GM12878 (cell line): ENCODE measurements around the gene MAGEB1. TPM values are rescaled to one million over a fixed set of nuclear protein-coding genes. Genes with fewer than 3 reads are reported as not detected.

ENCODE experiments used
- ATAC-seq: fragments of 200-7000 bp; cut with Tn5 transposase; 3 replicates; pipeline ENCODE4 v1.9.1; 2020; ENCODE audit warnings: mild to moderate bottlenecking, moderate library complexity
- BruUV-seq: library from RNA; stranded (reverse); fragments of 400-500 nt; replicated peaks from 2 replicates; lab custom pipeline; 2021; lab: Mats Ljungman, UMichigan
- CTCF ChIA-PET: fragments of 300-600 bp; sonication (Branson Sonifier 250); formaldehyde crosslinking; extraction: SDS; loops from one replicate; lab custom pipeline; 2021; ENCODE audit warnings: inconsistent platforms; lab: Yijun Ruan, JAX
- POLR2A ChIA-PET: fragments of 350-600 bp; formaldehyde crosslinking; extraction: SDS; loops from one replicate; lab custom pipeline; 2021; ENCODE audit warnings: inconsistent platforms; lab: Charles Lee
- RAD21 ChIA-PET: fragments of 300-600 bp; sonication (Branson Sonifier 250); formaldehyde crosslinking; loops from one replicate; lab custom pipeline; 2023; ENCODE audit warnings: antibody characterized with exemption; ENCODE audit not compliant: unreplicated experiment; lab: Charles Lee
- SMC1A ChIA-PET: fragments of 300-600 bp; sonication (Branson Sonifier 250); formaldehyde crosslinking; loops from one replicate; lab custom pipeline; 2023; ENCODE audit not compliant: unreplicated experiment, uncharacterized antibody; lab: Charles Lee
- DNase-seq: peaks from one replicate; pipeline ENCODE4 v3.0.0-alpha.2; 2011; ENCODE audit warnings: low read depth, low spot score
- FAIRE-seq: peaks from 3 replicates; lab custom pipeline; 2011; peaks lifted over from hg19 to GRCh38; lab: Jason Lieb, UNC
- H2AFZ ChIP-seq: 2 replicates; pipeline ENCODE4 v1.6.0; 2011; ENCODE audit warnings: low read depth, low read length, control low read depth; ENCODE audit not compliant: control insufficient read depth
- H3K27ac ChIP-seq: 2 replicates; pipeline ENCODE4 v1.5.1; 2011; ENCODE audit warnings: control low read depth; ENCODE audit not compliant: control insufficient read depth, insufficient read depth
- H3K27me3 ChIP-seq, 2 experiments: replicated peaks in 1 of 2; 2 replicates each; pipeline versions ENCODE4 v1.6.0 to v1.6.1; 2011; ENCODE audit warnings: low read length in 1 of 2; ENCODE audit not compliant: control insufficient read depth in 2 of 2, insufficient read depth in 2 of 2
- H3K36me3 ChIP-seq, 2 experiments: 2 replicates each; pipeline ENCODE4 v1.5.1; 2011; ENCODE audit warnings: low read length in 1 of 2; ENCODE audit not compliant: control insufficient read depth in 2 of 2, insufficient read depth in 2 of 2
- H3K4me1 ChIP-seq: 2 replicates; pipeline ENCODE4 v1.6.1; 2011; ENCODE audit warnings: mild to moderate bottlenecking, low read length, moderate library complexity, mixed read lengths; ENCODE audit not compliant: control insufficient read depth, insufficient read depth
- H3K4me2 ChIP-seq: 2 replicates; pipeline ENCODE4 v1.6.0; 2011; ENCODE audit warnings: control low read depth; ENCODE audit not compliant: control insufficient read depth, insufficient read depth
- H3K4me3 ChIP-seq: fragments of 200-600 bp; sonication (generic); 2 replicates; pipeline ENCODE4 v1.5.1; 2016
- H3K79me2 ChIP-seq: 2 replicates; pipeline ENCODE4 v1.6.0; 2011; ENCODE audit warnings: low read length; ENCODE audit not compliant: control insufficient read depth, insufficient read depth
- H3K9ac ChIP-seq: 2 replicates; pipeline ENCODE4 v1.8.0; 2011; ENCODE audit warnings: low read length, control low read depth, mixed read lengths; ENCODE audit not compliant: control insufficient read depth, insufficient read depth
- H3K9me3 ChIP-seq: replicated peaks from 3 replicates; pipeline ENCODE4 v1.5.1; 2011; ENCODE audit warnings: mild to moderate bottlenecking, low read length; ENCODE audit not compliant: control insufficient read depth, insufficient read depth
- H4K20me1 ChIP-seq: 2 replicates; pipeline ENCODE4 v1.6.0; 2011; ENCODE audit not compliant: control insufficient read depth, insufficient read depth
- GATAD2B ChIP-seq: fragments of 450-650 bp; conservative IDR thresholded peaks from 2 replicates; pipeline ENCODE4 v1.6.1; 2017; ENCODE audit warnings: low read depth, mild to moderate bottlenecking, moderate library complexity
- MEF2B ChIP-seq: fragments of 450-650 bp; IDR thresholded peaks from 2 replicates; pipeline ENCODE4 v1.6.1; 2018; ENCODE audit warnings: mild to moderate bottlenecking, moderate library complexity; ENCODE audit not compliant: partially characterized antibody, poor library complexity, severe bottlenecking
- NRF1 ChIP-seq: conservative IDR thresholded peaks from 2 replicates; pipeline ENCODE4 v1.6.1; 2011; ENCODE audit warnings: mild to moderate bottlenecking, low read depth, low read length, improper control_type of control experiment
- RUNX3 ChIP-seq: IDR thresholded peaks from 2 replicates; pipeline ENCODE4 v1.6.1; 2012; ENCODE audit warnings: low read length, inconsistent platforms
- SPI1 ChIP-seq: IDR thresholded peaks from 2 replicates; pipeline ENCODE4 v1.6.1; 2011; ENCODE audit warnings: low read depth, mild to moderate bottlenecking, low read length, moderate library complexity, borderline replicate concordance; ENCODE audit not compliant: insufficient read depth
- WGBS: methylation state at CpG from one replicate; pipeline ENCODE4 v1.1.6; 2016; ENCODE audit warnings: low lambda C conversion rate; ENCODE audit not compliant: insufficient replicate concordance, insufficient coverage; ENCODE audit errors: missing lambda C conversion rate; 5-methylcytosine and 5-hydroxymethylcytosine counted together
- in situ Hi-C: fragments of 300-500 bp; cut with MboI; formaldehyde crosslinking; loops from 9 replicates; pipeline ENCODE4 v1.14.3; 2018; ENCODE audit warnings: mixed read lengths
- intact Hi-C: fragments of 100-400 bp; cut with micrococcal nuclease; formaldehyde crosslinking; loops from one replicate; pipeline ENCODE4 v1.14.2; 2022; ENCODE audit not compliant: unreplicated experiment
- polyA plus RNA-seq, 11 experiments: library from polyadenylated mRNA; depleted of rRNA in 4 of 11; unstranded in 6 of 11; stranded (reverse) in 5 of 11; fragments of >200 nt; fragmentation: Nextera tagmentation in 4 of 11; fragmentation: Illumina TruSeq in 1 of 11; extraction: Ambion mirVana in 4 of 11; extraction: Trizol in 1 of 11; gene quantifications; 1 replicate in 1 of 11; 2 replicates in 10 of 11; pipeline versions ENCODE4 v1.2.1 to v1.2.3, GENCODE V29; 2011 to 2016; ENCODE audit warnings: inconsistent platforms in 2 of 11, missing spikeins in 2 of 11, low read depth in 1 of 11
- total RNA-seq, 4 experiments: library from RNA; depleted of rRNA in 3 of 4; stranded (reverse); fragments of >200 nt in 3 of 4; fragmentation: Illumina TruSeq in 1 of 4; extraction: Trizol in 1 of 4; gene quantifications; 2 replicates each; pipeline versions ENCODE4 v1.2.1 to v1.2.3, GENCODE V29; 2013 to 2021
- TF ChIP-seq, protein P1 (sequence below): fragments of 450-650 bp; formaldehyde crosslinking; IDR thresholded peaks from 2 replicates; pipeline ENCODE4 v1.4.0; 2022; ENCODE audit warnings: mild to moderate bottlenecking, moderate library complexity
- TF ChIP-seq, protein P2 (sequence below), 3 experiments: IDR thresholded peaks in 2 of 3; conservative IDR thresholded peaks in 1 of 3; 2 replicates each; pipeline ENCODE4 v1.5.1; 2011; ENCODE audit warnings: low read depth in 3 of 3, low read length in 3 of 3, mild to moderate bottlenecking in 3 of 3, control low read depth in 2 of 3, moderate library complexity in 2 of 3, inconsistent platforms in 1 of 3, mixed read lengths in 1 of 3; ENCODE audit not compliant: control insufficient read depth in 2 of 3, insufficient read depth in 1 of 3; ENCODE audit errors: extremely low read depth in 1 of 3
- TF ChIP-seq, protein P3 (sequence below): IDR thresholded peaks from 2 replicates; pipeline ENCODE4 v1.6.1; 2011; ENCODE audit warnings: low read depth, mild to moderate bottlenecking, low read length, moderate library complexity, borderline replicate concordance; ENCODE audit errors: extremely low read depth

Gene MAGEB1
- total and polyA plus RNA-seq, 10 of the 15 experiments (the other 5 are each of a cell fraction or from before 2014, with no cell fraction given), result 0.04 to 0.06 TPM; not detected in 8

DNA sequence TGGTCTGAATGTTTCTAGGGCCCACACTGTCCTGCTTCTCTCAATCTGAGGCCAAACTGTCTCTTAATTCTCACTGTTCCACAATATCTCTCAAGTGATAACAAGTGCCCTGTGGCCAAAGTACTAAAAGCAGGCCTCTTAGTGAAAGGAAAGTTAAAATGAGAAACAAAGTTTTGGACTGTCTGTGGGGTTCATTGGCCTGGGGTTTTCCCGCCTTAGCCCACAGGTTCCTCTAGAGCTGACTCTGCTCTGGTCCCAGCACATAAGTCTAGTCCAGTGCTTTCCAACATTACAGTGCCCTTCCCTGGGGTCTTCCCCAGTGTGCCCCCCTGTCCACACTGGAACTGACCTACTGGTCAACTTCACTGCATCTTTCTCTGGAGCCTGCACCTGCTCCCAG is 6.3 kb downstream of the MAGEB1 start:
- DNase-seq (peak; percentile 8), ATAC-seq (peak; percentile 81), FAIRE-seq (no peak)
- H3K27ac ChIP-seq, result no peak overlapping the region
- H4K20me1 ChIP-seq, result no peaks in the 10 kb centered on the region
- no peak overlapping the region for H2AFZ ChIP-seq
- ChIA-PET POLR2A (interaction anchor here (0.6 kb wide), 1 partner anchor 265 kb away, joined by 3 read pairs; no protein-coding TSS in a partner anchor), RAD21 (no interaction called here), SMC1A (no interaction called here), CTCF (no interaction called here)
- intact Hi-C loops, result no loop called here
- H3K4me2 ChIP-seq, result no peak overlapping the region
- H3K9ac ChIP-seq, result no peak overlapping the region
- no peaks in the 10 kb centered on the region for H3K4me1 ChIP-seq
- H3K79me2 ChIP-seq, result no peaks in the 10 kb centered on the region
- 0% methylated on average over 1 of the region's 1 CpG for WGBS
- no peaks in the 10 kb centered on the region for H3K36me3 ChIP-seq
- H3K27me3 ChIP-seq, result no peaks in the 10 kb centered on the region
- no peak overlapping the region for H3K4me3 ChIP-seq
- no peaks in the 10 kb centered on the region; the same call in 2 of the 3 replicates for H3K9me3 ChIP-seq
- TF ChIP-seq, protein P1, sequence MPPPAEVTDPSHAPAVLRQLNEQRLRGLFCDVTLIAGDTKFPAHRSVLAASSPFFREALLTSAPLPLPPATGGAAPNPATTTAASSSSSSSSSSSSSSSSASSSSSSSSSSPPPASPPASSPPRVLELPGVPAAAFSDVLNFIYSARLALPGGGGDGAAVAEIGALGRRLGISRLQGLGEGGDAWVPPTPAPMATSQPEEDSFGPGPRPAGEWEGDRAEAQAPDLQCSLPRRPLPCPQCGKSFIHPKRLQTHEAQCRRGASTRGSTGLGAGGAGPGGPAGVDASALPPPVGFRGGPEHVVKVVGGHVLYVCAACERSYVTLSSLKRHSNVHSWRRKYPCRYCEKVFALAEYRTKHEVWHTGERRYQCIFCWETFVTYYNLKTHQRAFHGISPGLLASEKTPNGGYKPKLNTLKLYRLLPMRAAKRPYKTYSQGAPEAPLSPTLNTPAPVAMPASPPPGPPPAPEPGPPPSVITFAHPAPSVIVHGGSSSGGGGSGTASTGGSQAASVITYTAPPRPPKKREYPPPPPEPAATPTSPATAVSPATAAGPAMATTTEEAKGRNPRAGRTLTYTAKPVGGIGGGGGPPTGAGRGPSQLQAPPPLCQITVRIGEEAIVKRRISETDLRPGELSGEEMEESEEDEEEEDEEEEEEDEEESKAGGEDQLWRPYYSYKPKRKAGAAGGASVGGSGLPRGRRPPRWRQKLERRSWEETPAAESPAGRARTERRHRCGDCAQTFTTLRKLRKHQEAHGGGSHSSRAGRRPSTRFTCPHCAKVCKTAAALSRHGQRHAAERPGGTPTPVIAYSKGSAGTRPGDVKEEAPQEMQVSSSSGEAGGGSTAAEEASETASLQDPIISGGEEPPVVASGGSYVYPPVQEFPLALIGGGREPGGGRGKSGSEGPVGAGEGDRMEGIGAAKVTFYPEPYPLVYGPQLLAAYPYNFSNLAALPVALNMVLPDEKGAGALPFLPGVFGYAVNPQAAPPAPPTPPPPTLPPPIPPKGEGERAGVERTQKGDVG (CRISPR knock-in tag), result no peak
- TF ChIP-seq MEF2B (no peak), RUNX3 (peak; percentile 22; the same call in 1 of the 2 replicates)
- in situ Hi-C loops, result no loop called here
- no TSS peak for BruUV-seq

DNA sequence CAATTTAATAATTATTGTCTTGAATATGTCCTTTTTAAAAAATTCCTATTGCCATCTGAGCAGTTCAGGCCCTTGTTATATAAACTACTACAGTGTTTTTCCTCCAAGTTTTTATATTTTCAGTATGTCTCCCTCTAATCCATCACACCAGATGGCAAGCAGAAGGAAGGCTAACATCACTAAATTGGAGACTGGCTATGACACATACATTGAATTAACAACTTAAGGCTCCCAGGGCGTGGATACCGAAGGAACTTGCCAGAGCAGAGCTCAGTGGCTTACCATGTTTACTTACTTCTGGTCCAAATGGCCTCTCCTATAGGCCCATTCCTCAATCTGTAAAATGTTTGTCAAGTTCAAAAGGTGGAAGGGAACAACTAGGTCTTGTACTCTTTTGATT is 13.0 kb downstream of the MAGEB1 start:
- in situ Hi-C loops (no loop called here), intact Hi-C loops (no loop called here)
- H3K4me1 ChIP-seq, result no peaks in the 10 kb centered on the region
- no peak for ATAC-seq
- ChIA-PET POLR2A (no interaction called here), CTCF (no interaction called here), RAD21 (no interaction called here), SMC1A (no interaction called here)
- no peaks in the 10 kb centered on the region; the same call in 2 of the 3 replicates for H3K9me3 ChIP-seq
- H3K27ac ChIP-seq, result no peak overlapping the region
- no peak overlapping the region for H3K4me3 ChIP-seq
- H3K36me3 ChIP-seq, result no peaks in the 10 kb centered on the region
- no peaks in the 10 kb centered on the region for H4K20me1 ChIP-seq
- no peaks in the 10 kb centered on the region for H3K27me3 ChIP-seq
- 3% methylated on average over 2 of the region's 2 CpGs for WGBS
- no peak for FAIRE-seq
- no peak overlapping the region for H2AFZ ChIP-seq
- H3K9ac ChIP-seq, result no peak overlapping the region
- H3K4me2 ChIP-seq, result no peak overlapping the region
- no TSS peak for BruUV-seq
- no peak for DNase-seq
- H3K79me2 ChIP-seq, result no peaks in the 10 kb centered on the region
- TF ChIP-seq, protein P2, sequence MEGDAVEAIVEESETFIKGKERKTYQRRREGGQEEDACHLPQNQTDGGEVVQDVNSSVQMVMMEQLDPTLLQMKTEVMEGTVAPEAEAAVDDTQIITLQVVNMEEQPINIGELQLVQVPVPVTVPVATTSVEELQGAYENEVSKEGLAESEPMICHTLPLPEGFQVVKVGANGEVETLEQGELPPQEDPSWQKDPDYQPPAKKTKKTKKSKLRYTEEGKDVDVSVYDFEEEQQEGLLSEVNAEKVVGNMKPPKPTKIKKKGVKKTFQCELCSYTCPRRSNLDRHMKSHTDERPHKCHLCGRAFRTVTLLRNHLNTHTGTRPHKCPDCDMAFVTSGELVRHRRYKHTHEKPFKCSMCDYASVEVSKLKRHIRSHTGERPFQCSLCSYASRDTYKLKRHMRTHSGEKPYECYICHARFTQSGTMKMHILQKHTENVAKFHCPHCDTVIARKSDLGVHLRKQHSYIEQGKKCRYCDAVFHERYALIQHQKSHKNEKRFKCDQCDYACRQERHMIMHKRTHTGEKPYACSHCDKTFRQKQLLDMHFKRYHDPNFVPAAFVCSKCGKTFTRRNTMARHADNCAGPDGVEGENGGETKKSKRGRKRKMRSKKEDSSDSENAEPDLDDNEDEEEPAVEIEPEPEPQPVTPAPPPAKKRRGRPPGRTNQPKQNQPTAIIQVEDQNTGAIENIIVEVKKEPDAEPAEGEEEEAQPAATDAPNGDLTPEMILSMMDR (IDR thresholded peaks at IDR 0.05 in 2 of 3, conservative IDR thresholded peaks at IDR 0.05 in 1 of 3; ENCODE audit: control insufficient read depth in 2 of 3, extremely low read depth in 1 of 3, insufficient read depth in 1 of 3, low read depth in 3 of 3, low read length in 3 of 3), result no peak
- no peak for TF ChIP-seq NRF1
- TF ChIP-seq, protein P3, sequence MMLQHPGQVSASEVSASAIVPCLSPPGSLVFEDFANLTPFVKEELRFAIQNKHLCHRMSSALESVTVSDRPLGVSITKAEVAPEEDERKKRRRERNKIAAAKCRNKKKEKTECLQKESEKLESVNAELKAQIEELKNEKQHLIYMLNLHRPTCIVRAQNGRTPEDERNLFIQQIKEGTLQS, result no peak
- no peak for TF ChIP-seq SPI1
- TF ChIP-seq GATAD2B, result no peak
